GM10248 (cell line): ENCODE results near the gene DTD1.

Source experiments
- CTCF ChIA-PET: fragments of 300-600 bp; sonication (Branson Sonifier 250); formaldehyde crosslinking; extraction: SDS; loops from one replicate; lab custom pipeline; 2021; ENCODE audit warnings: antibody characterized with exemption; lab: Yijun Ruan, JAX
- POLR2A ChIA-PET: fragments of 350-650 bp; sonication (Branson Sonifier 250); formaldehyde crosslinking; extraction: SDS; loops from one replicate; lab custom pipeline; 2020; ENCODE audit warnings: antibody characterized with exemption; lab: Yijun Ruan, JAX
- DNase-seq: peaks from one replicate; pipeline ENCODE4 v3.0.0; 2012; ENCODE audit errors: extremely low spot score
- CTCF ChIP-seq: IDR thresholded peaks from 2 replicates; pipeline ENCODE4 v1.5.1; 2012; ENCODE audit warnings: mild to moderate bottlenecking, low read depth; ENCODE audit errors: extremely low read depth, missing control alignments, control extremely low read depth

DTD1 gene

GRCh38 chr20:18813483-18813882 is 225.6 kb downstream of the DTD1 start, which contains the start of gene SCP2D1:
SCP2D1 (plus strand) TSS chr20:18813783; CDS start chr20:18813816, 33 bp downstream.
- TF ChIP-seq CTCF = no peak
- CTCF ChIA-PET = interaction anchor here (1.3 to 2.5 kb wide), 2 partner anchors 10 to 12 kb away, joined by 3 to 10 read pairs; no protein-coding TSS in a partner anchor
- DNase-seq = no peak
- POLR2A ChIA-PET = interaction anchor here (0.5 kb wide), 1 partner anchor 1148 kb away, joined by 4 read pairs; no protein-coding TSS in a partner anchor

GRCh38 chr20:18815194-18815942 is 227.5 kb downstream of the DTD1 start:
- ChIA-PET POLR2A (no interaction called here), CTCF (interaction anchor here (2.5 kb wide), 1 partner anchor 10 kb away, joined by 10 read pairs; no protein-coding TSS in a partner anchor)
- TF ChIP-seq CTCF = no peak
- DNase-seq = no peak
